Inferior parietal cortex (tissue), 1 donor: ENCODE measurements around the gene ADGRV1.

Experiments used
- DNase-seq: peaks from one replicate; pipeline ENCODE4 v3.0.0-alpha.2; 2016; ENCODE audit errors: extremely low spot score

ADGRV1 gene

DNA sequence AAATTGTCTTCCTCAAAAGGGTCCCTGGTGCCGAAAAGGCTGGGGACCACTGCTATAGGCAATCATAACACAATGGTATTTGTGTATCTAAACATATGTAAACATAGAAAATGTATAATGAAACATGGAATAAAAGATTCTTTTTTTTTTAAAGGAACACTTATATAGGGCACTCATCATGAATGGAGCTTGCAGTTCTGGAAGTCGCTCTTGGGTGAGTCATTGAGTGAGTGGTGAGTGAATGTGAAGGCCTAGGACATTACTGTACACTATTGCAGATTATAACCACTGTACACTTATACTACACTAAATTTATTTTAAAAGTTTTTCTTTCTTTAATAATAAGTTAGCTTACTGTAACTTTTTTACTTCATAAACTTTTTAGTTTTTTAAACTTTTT is 648.1 kb downstream of the ADGRV1 start:
- no peak for DNase-seq

GRCh38 chr5:91207248-91207647 is 648.7 kb downstream of the ADGRV1 start:
- no peak for DNase-seq

DNA sequence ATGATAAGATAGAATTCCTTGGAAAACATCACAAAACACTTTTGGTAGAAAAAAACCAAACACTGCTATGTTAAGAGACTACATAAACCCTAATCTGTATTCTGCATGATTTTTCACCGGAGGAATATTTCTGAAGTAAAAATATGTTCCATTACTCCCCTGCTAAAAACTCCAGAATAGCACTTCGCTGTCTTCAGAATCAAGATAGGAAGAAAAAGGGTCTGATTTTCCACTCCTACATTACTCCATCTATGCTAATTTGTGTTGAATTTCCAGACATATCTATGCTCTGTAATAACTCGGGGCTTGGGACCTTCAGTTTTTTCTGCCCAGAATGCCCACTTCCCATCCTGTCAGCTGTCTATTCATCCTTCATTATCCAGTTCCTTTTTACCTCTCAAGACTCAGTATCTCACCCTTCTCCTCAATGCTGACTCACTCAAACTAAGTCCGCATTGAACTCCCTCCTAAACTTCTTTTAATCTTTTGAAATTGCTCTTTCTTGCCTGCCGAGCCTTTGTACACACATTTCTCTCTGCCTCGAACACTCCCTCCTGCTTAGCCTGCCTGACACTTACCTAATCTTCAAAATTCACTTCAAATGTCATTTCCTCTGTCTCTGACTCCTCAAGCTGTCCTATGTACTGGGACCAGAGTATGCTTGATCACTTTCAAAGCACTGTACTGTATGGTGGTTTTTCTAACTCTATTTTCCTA is 653.6 kb downstream of the ADGRV1 start:
- DNase-seq: no peak

GRCh38 chr5:91212714-91213092 is 654.1 kb downstream of the ADGRV1 start:
- DNase-seq: no peak
